ENCODE data around the gene MPO. TPM values are rescaled to one million over a fixed set of nuclear protein-coding genes. Genes with fewer than 3 reads are reported as not detected.

MPO gene
- polyA plus RNA-seq, 2 donors, result 0.02 TPM; not detected in 1

DNA sequence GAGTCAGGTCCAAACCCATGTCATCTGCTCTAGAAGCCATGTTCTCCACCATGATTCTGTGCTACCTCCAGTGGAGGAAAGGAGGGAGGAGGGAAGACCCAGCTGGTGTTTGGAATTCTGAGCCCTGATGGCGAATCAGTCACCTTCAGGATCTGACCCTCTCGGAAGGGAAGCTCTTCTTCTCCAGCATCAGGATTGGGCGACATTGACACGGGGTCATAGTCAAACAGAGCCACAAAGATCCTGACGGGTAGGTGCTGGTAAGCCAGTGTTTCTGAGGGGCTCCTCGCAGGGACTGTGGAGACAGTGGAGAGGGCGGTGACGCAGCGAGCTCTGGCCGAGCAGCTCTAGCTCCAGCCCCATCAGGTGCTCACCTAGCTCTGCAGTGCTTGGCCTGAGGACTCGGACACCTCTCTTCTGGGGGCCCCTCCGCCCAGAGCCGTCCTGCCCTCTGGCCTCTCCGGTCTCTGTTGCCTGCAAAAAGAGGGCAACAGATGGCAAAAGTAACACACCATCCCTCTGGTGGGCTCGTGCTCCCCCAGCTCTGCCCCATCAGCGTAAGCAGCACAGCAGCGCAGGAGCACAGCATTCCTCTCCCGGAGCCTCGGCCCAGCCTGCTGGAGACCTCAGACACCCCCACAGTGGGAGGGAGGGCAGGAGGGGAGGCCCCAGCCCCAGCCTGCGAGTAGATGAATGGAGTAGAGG lies 26.9 kb upstream of the MPO start:
- no peak overlapping the region for H3K27ac ChIP-seq (ENCODE audit: low read depth in 2 of 2, low read length in 1 of 2)

DNA sequence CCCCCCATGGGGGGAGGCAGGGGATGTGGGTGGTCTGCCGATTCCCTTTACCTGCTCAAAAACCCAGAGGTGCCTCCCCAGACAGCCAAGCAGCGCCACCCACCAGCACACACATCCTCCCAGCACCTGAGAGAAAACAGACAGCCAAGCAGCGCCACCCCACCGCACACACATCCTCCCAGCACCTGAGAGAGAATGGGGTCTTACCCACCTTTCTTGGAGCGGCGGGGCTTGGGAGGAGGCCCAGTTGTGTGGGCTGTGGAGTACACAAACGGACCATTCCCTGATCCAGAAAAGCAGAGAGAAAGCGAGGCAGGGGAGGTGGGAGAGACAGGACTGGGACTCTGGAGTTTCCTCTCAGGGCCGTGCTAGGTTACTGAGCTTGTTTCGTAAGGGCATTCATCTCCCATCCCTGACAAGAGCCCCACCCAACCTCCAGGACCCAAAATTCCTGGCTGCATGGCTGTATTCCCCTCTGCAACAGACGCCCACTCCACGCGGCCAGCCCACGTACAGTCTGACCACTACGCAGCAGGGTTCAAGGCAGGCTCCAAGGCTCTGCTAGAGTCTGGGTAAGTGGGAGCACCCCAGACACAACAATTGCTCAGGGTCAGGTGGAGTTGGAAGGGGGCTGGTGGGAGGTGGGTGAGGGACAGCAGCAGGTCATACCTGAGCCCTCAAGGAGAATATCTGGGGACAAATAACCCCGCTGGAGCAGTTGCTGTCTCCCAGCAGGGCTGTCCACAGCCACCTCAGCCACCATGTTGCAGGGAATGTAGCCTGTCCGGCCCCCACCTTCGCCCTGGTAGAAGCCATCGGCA lies 25.6 kb upstream of the MPO start:
- 88% methylated on average over 19 of the region's 19 CpGs for WGBS, 2 donors
- Histone ChIP-seq H3K27me3 (ENCODE audit: control insufficient read depth in 1 of 2, insufficient read depth in 2 of 2, low read length in 2 of 2) (no peaks in the 10 kb centered on the region), H3K9me3 (ENCODE audit: control insufficient read depth in 2 of 2, insufficient read depth in 1 of 2, low read depth in 1 of 2, low read length in 1 of 2) (peaks cover 0 to 2% of the 10 kb centered on the region in 2 donors), H3K4me3 (ENCODE audit: low read depth in 1 of 2, low read length in 2 of 2) (no peak overlapping the region), H3K27ac (ENCODE audit: low read depth in 2 of 2, low read length in 1 of 2) (no peak overlapping the region), H3K36me3 (ENCODE audit: control insufficient read depth in 2 of 2, insufficient read depth in 2 of 2, low read length in 1 of 2) (peaks cover 0 to 2% of the 10 kb centered on the region in 2 donors), H3K4me1 (ENCODE audit: control insufficient read depth in 2 of 2, insufficient read depth in 2 of 2, low read length in 1 of 2) (peaks cover 0 to 4% of the 10 kb centered on the region in 2 donors)

More for the DNA sequence above, 26.9 kb upstream of the MPO start:
- Histone ChIP-seq H3K36me3 (ENCODE audit: control insufficient read depth in 2 of 2, insufficient read depth in 2 of 2, low read length in 1 of 2) (peaks cover 0 to 2% of the 10 kb centered on the region in 2 donors), H3K4me1 (ENCODE audit: control insufficient read depth in 2 of 2, insufficient read depth in 2 of 2, low read length in 1 of 2) (peaks cover 0 to 4% of the 10 kb centered on the region in 2 donors), H3K4me3 (ENCODE audit: low read depth in 1 of 2, low read length in 2 of 2) (no peak overlapping the region), H3K27me3 (ENCODE audit: control insufficient read depth in 1 of 2, insufficient read depth in 2 of 2, low read length in 2 of 2) (no peaks in the 10 kb centered on the region), H3K9me3 (ENCODE audit: control insufficient read depth in 2 of 2, insufficient read depth in 1 of 2, low read depth in 1 of 2, low read length in 1 of 2) (peaks cover 0 to 2% of the 10 kb centered on the region in 2 donors)
- 89 to 90% methylated on average over 20 of the region's 20 CpGs for WGBS, 2 donors

DNA sequence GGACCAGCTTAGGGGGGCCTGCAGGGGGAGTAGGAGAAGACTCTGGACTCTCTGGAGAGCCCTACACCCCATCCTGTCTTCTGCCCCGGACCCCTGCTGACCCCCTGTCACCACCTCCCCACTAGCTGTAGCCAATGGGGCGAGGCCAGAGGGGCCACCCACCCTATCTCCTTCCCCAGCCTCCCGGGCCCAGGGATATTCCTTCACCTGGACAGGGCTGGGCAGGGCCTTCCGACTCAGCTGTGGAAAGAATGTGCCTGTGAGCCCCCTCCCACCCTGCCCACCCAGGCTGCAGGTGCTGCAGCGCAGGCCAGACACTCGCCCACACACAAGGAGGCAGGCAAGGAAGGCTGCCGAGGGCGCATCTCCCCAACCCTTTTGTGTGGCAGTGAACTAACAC lies 24.9 kb upstream of the MPO start:
- H3K27ac ChIP-seq (ENCODE audit: low read depth in 2 of 2, low read length in 1 of 2), result no peak overlapping the region
- WGBS, 2 donors, result 82 to 84% methylated on average over 8 of the region's 8 CpGs

DNA sequence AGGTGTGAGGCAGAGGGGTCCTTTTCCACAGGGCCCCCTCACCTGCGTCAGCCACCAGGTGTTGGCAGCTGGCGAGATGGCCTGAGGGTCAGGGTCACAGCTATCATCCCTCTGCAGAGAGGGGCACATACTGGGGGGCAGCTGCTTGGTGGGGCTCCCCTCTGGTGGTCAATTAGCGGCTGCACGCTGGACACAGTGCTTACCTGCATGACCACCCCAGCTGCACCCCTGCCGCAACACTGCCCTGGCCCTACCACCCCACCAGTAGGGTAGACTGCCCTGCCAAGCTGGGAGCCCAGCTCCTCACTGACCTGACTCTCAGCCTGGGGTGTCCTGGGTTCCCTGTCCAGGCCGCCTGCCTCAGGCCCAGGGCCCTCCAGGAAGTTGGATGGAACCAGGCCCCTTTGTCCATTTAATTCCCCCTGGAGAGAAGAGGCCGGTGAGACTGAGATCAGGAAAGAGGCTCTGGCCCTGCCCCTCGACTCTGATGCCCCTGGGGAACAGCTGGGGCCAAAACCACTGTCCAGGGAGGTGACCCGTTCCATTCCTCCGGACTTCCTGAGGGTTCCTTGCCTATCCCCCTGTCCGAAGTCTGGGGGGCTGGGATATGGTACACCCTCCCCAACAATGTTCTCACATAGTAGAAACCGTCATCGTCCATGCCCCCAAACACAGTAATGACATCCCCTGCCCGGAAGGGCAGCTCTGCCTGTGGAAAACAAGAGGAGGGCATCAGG lies 24.2 kb upstream of the MPO start:
- no peak overlapping the region for H3K27ac ChIP-seq (ENCODE audit: low read depth in 2 of 2, low read length in 1 of 2)
- H3K4me1 ChIP-seq (ENCODE audit: control insufficient read depth in 2 of 2, insufficient read depth in 2 of 2, low read length in 1 of 2), result peaks cover 0 to 4% of the 10 kb centered on the region in 2 donors
- no peak overlapping the region for H3K4me3 ChIP-seq (ENCODE audit: low read depth in 1 of 2, low read length in 2 of 2)
- peaks cover 0 to 2% of the 10 kb centered on the region in 2 donors for H3K9me3 ChIP-seq (ENCODE audit: control insufficient read depth in 2 of 2, insufficient read depth in 1 of 2, low read depth in 1 of 2, low read length in 1 of 2)
- 86 to 88% methylated on average over 14 of the region's 14 CpGs for WGBS, 2 donors
- peaks cover 0 to 2% of the 10 kb centered on the region in 2 donors for H3K36me3 ChIP-seq (ENCODE audit: control insufficient read depth in 2 of 2, insufficient read depth in 2 of 2, low read length in 1 of 2)
- H3K27me3 ChIP-seq (ENCODE audit: control insufficient read depth in 1 of 2, insufficient read depth in 2 of 2, low read length in 2 of 2), result no peaks in the 10 kb centered on the region

More for the DNA sequence above, 24.9 kb upstream of the MPO start:
- Histone ChIP-seq H3K4me1 (ENCODE audit: control insufficient read depth in 2 of 2, insufficient read depth in 2 of 2, low read length in 1 of 2) (peaks cover 0 to 4% of the 10 kb centered on the region in 2 donors), H3K27me3 (ENCODE audit: control insufficient read depth in 1 of 2, insufficient read depth in 2 of 2, low read length in 2 of 2) (no peaks in the 10 kb centered on the region), H3K4me3 (ENCODE audit: low read depth in 1 of 2, low read length in 2 of 2) (no peak overlapping the region), H3K36me3 (ENCODE audit: control insufficient read depth in 2 of 2, insufficient read depth in 2 of 2, low read length in 1 of 2) (peaks cover 0 to 2% of the 10 kb centered on the region in 2 donors), H3K9me3 (ENCODE audit: control insufficient read depth in 2 of 2, insufficient read depth in 1 of 2, low read depth in 1 of 2, low read length in 1 of 2) (peaks cover 0 to 2% of the 10 kb centered on the region in 2 donors)

DNA sequence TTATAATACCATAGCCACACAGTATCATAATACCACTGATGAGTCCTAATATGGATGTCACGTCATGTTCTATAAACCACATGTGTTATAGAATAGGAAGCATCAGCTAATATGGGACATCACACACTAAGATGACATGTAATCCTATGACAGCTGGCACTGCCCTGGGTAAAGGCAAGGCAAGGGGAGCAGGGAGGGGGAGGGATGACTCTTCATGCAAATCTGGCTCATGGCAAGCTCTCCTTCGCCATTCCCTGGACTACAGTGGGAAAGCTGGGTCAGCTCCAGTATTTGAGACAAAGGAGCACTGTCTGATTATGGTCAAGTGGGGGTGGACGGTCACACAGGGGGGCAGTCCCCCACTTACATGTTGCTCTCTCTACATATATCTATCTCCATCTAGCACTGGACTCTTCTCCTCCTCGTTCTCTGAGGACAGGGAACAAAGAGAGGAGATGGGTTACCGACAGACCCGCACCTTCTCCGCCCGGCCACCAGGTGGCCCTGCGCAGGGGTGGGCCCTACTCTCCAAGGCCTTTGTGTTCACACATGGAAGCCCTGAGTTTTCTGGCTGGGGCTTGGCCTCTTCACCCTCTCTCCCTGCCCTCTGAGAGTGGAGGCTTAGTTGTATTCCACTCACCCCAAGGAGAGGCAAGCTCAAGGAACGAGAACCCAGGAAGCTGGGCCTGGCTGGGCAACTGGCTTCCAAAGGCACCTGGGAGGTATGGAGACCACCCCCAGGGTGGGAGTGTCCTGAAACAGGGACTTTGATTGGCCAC lies 23.4 kb upstream of the MPO start:
- no peak overlapping the region for H3K4me3 ChIP-seq (ENCODE audit: low read depth in 1 of 2, low read length in 2 of 2)
- H3K27ac ChIP-seq (ENCODE audit: low read depth in 2 of 2, low read length in 1 of 2), result no peak overlapping the region
- no peaks in the 10 kb centered on the region for H3K27me3 ChIP-seq (ENCODE audit: control insufficient read depth in 1 of 2, insufficient read depth in 2 of 2, low read length in 2 of 2)
- peaks cover 0 to 4% of the 10 kb centered on the region in 2 donors for H3K4me1 ChIP-seq (ENCODE audit: control insufficient read depth in 2 of 2, insufficient read depth in 2 of 2, low read length in 1 of 2)
- H3K9me3 ChIP-seq (ENCODE audit: control insufficient read depth in 2 of 2, insufficient read depth in 1 of 2, low read depth in 1 of 2, low read length in 1 of 2), result peaks cover 0 to 2% of the 10 kb centered on the region in 2 donors
- WGBS, 2 donors, result 51 to 52% methylated on average over 10 of the region's 10 CpGs
- peaks cover 0 to 2% of the 10 kb centered on the region in 2 donors for H3K36me3 ChIP-seq (ENCODE audit: control insufficient read depth in 2 of 2, insufficient read depth in 2 of 2, low read length in 1 of 2)

DNA sequence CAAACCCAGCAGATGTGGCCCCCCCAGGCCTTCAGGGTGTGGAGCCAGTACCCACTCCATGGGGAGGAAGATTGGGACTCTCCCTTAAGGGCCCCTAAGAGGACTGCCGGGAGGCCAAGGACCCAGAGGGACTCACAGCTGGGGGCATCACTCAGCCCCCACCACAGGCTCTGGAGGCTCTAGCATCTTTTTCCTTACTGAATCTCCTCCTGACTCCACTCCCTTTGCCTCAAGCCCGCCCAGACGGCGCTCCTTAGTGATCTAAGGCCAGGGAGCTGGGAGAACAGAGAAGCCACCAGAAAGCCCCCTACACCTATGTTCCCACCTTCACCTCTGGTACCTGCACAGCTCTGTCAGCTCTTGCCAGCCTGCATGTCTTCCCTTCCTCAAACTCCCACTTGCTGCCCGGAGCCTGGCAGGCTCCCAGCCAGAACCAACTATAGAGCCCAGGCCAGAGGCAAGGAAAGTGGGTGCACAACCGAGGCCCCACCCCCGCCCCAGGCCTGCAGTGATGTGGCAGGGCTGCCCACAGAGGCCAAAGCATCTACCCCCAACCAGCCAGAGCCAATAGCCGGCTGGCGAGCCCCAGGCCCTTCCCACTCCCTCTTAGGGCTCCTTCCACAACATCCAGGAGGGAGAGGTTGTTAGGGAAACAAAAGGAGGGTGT lies 22.3 kb upstream of the MPO start:
- Histone ChIP-seq H3K36me3 (ENCODE audit: control insufficient read depth in 2 of 2, insufficient read depth in 2 of 2, low read length in 1 of 2) (no peaks in the 10 kb centered on the region), H3K9me3 (ENCODE audit: control insufficient read depth in 2 of 2, insufficient read depth in 1 of 2, low read depth in 1 of 2, low read length in 1 of 2) (peaks cover 0 to 1% of the 10 kb centered on the region in 2 donors), H3K27ac (ENCODE audit: low read depth in 2 of 2, low read length in 1 of 2) (no peak overlapping the region), H3K4me1 (ENCODE audit: control insufficient read depth in 2 of 2, insufficient read depth in 2 of 2, low read length in 1 of 2) (peaks cover 0 to 4% of the 10 kb centered on the region in 2 donors), H3K27me3 (ENCODE audit: control insufficient read depth in 1 of 2, insufficient read depth in 2 of 2, low read length in 2 of 2) (no peaks in the 10 kb centered on the region), H3K4me3 (ENCODE audit: low read depth in 1 of 2, low read length in 2 of 2) (no peak overlapping the region)
- 83 to 85% methylated on average over 9 of the region's 9 CpGs for WGBS, 2 donors

DNA sequence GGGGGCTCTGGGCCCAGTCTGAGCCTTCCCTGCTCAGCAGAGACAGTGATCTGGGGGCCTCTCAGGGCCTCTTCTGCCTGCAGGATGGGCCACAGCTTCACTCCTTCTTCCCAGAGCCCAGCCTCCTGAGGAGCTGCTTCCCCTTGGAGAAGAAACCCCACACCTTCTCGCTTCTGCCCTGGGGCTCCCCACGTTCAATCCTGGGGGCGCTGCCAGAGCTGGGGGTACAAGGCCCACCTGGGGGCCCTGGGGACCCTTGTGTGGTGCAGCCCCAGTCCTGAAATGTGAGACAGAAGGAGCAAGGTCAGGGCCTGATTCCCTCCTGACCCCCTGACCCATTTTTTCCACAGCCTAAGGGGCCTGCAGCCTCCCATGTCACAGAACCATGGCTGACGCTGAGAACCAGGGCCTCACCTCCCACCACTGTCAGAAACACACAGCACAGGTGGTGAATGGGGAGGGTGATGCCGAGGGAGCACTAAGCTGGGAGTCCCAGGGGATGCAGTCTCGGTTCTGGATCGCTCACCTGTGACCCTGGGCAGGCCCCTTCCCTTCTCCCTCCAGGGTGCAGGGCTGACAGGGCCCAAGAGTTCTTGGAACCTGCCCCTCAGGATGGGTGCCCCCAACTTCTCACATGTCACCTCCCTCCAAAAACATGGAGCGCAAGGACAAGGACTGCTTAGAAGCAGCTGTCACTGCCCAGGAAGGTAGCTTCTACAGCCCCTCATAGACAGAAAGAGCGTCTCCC lies 21.6 kb upstream of the MPO start:
- Histone ChIP-seq H3K9me3 (ENCODE audit: control insufficient read depth in 2 of 2, insufficient read depth in 1 of 2, low read depth in 1 of 2, low read length in 1 of 2) (no peaks in the 10 kb centered on the region), H3K36me3 (ENCODE audit: control insufficient read depth in 2 of 2, insufficient read depth in 2 of 2, low read length in 1 of 2) (no peaks in the 10 kb centered on the region), H3K27me3 (ENCODE audit: control insufficient read depth in 1 of 2, insufficient read depth in 2 of 2, low read length in 2 of 2) (no peaks in the 10 kb centered on the region), H3K4me3 (ENCODE audit: low read depth in 1 of 2, low read length in 2 of 2) (no peak overlapping the region), H3K27ac (ENCODE audit: low read depth in 2 of 2, low read length in 1 of 2) (no peak overlapping the region), H3K4me1 (ENCODE audit: control insufficient read depth in 2 of 2, insufficient read depth in 2 of 2, low read length in 1 of 2) (peaks cover 0 to 4% of the 10 kb centered on the region in 2 donors)
- WGBS, 2 donors, result 91 to 93% methylated on average over 9 of the region's 9 CpGs

DNA sequence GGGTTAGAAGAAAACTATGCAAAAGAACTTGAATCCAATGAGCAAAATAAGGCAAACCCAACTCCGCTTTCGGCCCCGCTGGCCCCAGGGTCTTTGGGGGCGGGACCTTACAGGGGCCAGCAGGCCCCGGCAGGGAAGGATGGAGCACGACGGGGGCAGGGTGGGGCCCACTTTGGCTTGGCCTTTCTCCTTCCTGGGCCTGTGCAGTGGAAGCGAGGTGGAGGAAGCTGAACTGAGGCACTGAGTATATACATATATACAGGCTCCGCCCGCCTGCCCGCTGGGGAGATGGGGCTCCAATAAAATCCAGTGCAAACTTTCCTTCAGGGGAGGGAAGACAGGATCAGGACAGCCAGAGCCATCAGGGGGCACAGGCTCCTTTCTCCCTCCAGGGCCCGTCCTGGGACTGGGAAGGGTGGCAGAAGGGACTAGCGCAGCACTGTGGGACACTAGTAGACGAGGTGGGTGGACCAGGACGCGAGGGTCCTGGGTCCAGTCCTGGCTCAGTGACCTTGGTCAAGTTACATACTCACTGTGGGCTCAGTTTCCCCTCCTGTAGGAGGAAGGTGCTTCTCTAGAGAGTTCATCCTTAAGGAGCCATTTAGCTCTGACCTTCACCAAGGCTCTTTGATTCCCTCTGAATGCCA lies 20.9 kb upstream of the MPO start:
- Histone ChIP-seq H3K9me3 (ENCODE audit: control insufficient read depth in 2 of 2, insufficient read depth in 1 of 2, low read depth in 1 of 2, low read length in 1 of 2) (no peaks in the 10 kb centered on the region), H3K27me3 (ENCODE audit: control insufficient read depth in 1 of 2, insufficient read depth in 2 of 2, low read length in 2 of 2) (no peaks in the 10 kb centered on the region), H3K36me3 (ENCODE audit: control insufficient read depth in 2 of 2, insufficient read depth in 2 of 2, low read length in 1 of 2) (no peaks in the 10 kb centered on the region), H3K27ac (ENCODE audit: low read depth in 2 of 2, low read length in 1 of 2) (no peak overlapping the region), H3K4me3 (ENCODE audit: low read depth in 1 of 2, low read length in 2 of 2) (no peak overlapping the region), H3K4me1 (ENCODE audit: control insufficient read depth in 2 of 2, insufficient read depth in 2 of 2, low read length in 1 of 2) (peaks cover 0 to 4% of the 10 kb centered on the region in 2 donors)
- 83 to 90% methylated on average over 16 of the region's 16 CpGs for WGBS, 2 donors
